IPS-18a (cell line): ENCODE data around the gene BTNL9.
"Not testable (repeated sequence)": the region's sequence is repeated elsewhere in the genome, so short reads cannot be mapped to it uniquely, and the experiment has no call there.

Experiments used
- H3K27ac ChIP-seq: one replicate; pipeline ENCODE4 v1.5.1; 2013; ENCODE audit warnings: low read length
- H3K27me3 ChIP-seq: one replicate; pipeline ENCODE4 v1.6.1; 2013; ENCODE audit warnings: mild to moderate bottlenecking, low read length; ENCODE audit not compliant: control insufficient read depth, insufficient read depth
- H3K36me3 ChIP-seq: one replicate; pipeline ENCODE4 v1.6.1; 2013; ENCODE audit warnings: low read depth, low read length; ENCODE audit not compliant: control insufficient read depth
- H3K4me1 ChIP-seq: one replicate; pipeline ENCODE4 v1.6.1; 2013; ENCODE audit warnings: low read depth, low read length; ENCODE audit not compliant: control insufficient read depth
- H3K4me3 ChIP-seq: one replicate; pipeline ENCODE4 v1.5.1; 2013; ENCODE audit warnings: low read length
- H3K9ac ChIP-seq: one replicate; pipeline ENCODE4 v1.6.1; 2013; ENCODE audit warnings: mild to moderate bottlenecking, low read length, moderate library complexity
- H3K9me3 ChIP-seq: one replicate; pipeline ENCODE4 v1.6.1; 2013; ENCODE audit warnings: low read depth, low read length; ENCODE audit not compliant: control insufficient read depth

BTNL9 gene

DNA sequence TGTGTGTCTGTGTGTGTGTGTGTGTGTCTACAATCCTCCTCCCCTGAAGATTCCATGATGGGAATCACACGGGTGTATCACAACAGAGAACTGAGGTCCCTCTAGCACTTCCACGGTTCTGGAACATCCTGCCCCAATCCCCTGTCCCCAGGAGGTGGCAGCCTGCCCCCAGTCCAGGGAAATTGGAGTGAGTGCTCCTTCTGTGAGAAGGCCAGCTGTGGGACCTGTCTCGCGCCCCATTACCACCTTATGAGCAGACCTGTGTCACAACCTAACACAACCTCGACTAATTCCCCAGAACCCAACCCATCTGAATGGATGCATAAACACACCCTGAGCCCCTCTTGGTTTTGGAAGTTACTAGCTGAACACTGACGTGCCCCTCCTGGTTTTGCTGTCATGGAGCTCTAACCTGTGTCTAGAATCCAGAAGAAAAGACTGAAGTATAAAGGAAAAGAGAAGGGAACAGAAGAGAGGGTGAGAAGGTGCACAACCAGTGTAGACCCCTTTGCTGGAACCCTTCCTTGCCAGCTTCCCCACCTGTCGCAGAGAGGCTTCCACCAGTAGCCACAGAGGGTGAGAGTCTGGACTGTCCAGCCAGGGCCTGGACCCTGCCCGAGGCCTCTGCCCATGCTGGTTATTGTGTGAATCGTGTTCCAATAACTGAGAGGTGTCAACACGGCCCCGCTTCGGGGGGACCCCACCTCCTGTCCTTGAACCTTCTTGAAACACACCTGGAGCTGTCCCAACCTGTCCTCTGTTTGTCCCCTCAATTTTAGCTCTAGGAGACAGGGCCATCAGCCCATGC is 3.4 kb downstream of the BTNL9 start:
- peaks cover 18% of the 10 kb centered on the region for H3K27me3 ChIP-seq
- H3K27ac ChIP-seq: no peak overlapping the region
- H3K4me1 ChIP-seq: no peaks in the 10 kb centered on the region
- no peak overlapping the region for H3K9ac ChIP-seq
- H3K36me3 ChIP-seq: no peaks in the 10 kb centered on the region
- H3K9me3 ChIP-seq: no peaks in the 10 kb centered on the region
- H3K4me3 ChIP-seq: no peak overlapping the region

DNA sequence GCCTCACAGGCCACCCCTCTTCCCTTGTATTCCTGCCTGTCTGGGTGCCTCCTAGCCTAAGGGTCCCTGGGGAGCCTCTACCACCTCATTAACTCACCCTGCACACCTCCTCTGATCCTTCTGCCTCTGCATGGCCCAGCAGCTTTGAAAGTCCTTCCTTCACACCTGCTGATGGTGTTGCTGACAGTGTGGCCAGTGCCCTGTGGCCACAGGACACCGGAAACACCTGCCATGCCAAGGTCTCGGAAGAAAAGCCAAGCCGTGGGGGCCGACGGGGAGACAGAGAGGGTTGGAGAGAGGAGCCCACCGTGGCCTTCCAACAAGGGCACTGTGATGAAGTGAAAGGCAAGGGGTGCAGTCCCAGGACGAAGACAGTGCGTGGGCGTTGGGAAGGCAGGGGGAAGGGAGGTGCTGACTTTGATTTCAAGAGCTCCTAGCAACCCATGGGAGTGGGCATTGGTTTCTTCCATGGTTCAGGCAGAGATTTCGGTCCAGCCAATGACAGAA is 4.1 kb downstream of the BTNL9 start:
- Histone ChIP-seq H3K36me3 (no peaks in the 10 kb centered on the region), H3K9ac (no peak overlapping the region), H3K9me3 (no peaks in the 10 kb centered on the region), H3K4me1 (no peaks in the 10 kb centered on the region), H3K27ac (no peak overlapping the region), H3K27me3 (peaks cover 21% of the 10 kb centered on the region), H3K4me3 (no peak overlapping the region)

DNA sequence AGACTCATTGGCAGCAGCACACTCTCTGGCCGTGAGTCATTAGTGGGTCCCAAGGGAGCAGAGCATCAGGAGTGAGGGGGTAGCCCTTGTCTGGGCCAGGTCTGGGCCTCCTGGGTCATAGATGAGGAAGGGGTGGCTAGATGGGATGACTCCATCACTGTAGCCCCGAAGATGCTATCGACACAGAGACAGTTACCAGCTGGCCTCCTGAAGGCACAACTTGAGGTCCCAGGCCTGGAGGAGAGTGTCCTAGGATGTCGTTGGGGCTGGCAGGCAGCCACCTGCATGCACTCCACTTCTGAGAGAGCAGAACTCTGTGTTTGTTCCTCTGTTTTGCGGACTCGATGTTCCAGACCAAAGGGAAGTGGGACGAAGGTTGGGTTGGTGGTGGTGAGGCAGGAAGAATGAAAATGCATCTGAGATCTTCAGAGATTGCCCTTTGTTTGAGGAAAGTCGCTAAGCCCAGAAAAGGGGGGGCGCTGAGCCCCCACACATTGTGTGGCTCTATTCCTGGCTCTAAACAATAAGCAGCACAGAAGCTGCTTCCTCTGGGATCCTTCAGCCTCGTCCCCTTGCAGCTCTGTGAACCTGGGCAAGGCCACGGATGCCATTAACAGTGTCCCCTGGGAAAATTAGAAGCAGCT is 4.7 kb downstream of the BTNL9 start:
- H3K36me3 ChIP-seq: no peaks in the 10 kb centered on the region
- H3K9me3 ChIP-seq: no peaks in the 10 kb centered on the region
- H3K4me1 ChIP-seq: no peaks in the 10 kb centered on the region
- H3K27ac ChIP-seq: no peak overlapping the region
- H3K27me3 ChIP-seq: peaks cover 27% of the 10 kb centered on the region
- H3K4me3 ChIP-seq: no peak overlapping the region
- no peak overlapping the region for H3K9ac ChIP-seq

DNA sequence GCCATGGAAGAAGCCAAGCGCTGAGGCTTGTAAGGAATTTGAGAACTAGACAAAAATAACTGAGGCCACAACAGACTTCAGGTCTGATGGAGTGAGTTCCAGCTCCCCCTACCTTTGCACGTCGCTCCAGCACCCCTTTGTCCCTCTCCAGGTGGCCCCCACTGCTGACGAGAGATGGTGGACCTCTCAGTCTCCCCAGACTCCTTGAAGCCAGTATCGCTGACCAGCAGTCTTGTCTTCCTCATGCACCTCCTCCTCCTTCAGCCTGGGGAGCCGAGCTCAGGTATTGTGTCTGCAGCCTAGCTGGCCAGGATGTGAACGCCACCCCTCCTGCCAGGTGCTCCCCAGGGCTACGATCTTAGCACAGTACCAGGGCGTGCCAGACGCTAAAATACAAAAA is 5.2 kb downstream of the BTNL9 start:
- Histone ChIP-seq H3K4me3 (no peak overlapping the region), H3K9me3 (no peaks in the 10 kb centered on the region), H3K27me3 (peaks cover 33% of the 10 kb centered on the region), H3K27ac (no peak overlapping the region), H3K4me1 (no peaks in the 10 kb centered on the region), H3K9ac (no peak overlapping the region), H3K36me3 (no peaks in the 10 kb centered on the region)

- peaks cover 38% of the 10 kb centered on the region for H3K27me3 ChIP-seq
- H3K27ac ChIP-seq, H3K9me3 ChIP-seq, H3K9ac ChIP-seq, H3K4me3 ChIP-seq, H3K36me3 ChIP-seq, H3K4me1 ChIP-seq: not testable (repeated sequence)
Observed at GRCh38 chr5:181045857-181046256, 5.8 kb downstream of the BTNL9 start.

GRCh38 chr5:181047288-181047687 is 7.2 kb downstream of the BTNL9 start:
- Histone ChIP-seq H3K36me3 (no peaks in the 10 kb centered on the region), H3K9ac (no peak overlapping the region), H3K27ac (no peak overlapping the region), H3K4me1 (peaks cover 5% of the 10 kb centered on the region), H3K27me3 (peaks cover 52% of the 10 kb centered on the region), H3K9me3 (no peaks in the 10 kb centered on the region), H3K4me3 (no peak overlapping the region)

DNA sequence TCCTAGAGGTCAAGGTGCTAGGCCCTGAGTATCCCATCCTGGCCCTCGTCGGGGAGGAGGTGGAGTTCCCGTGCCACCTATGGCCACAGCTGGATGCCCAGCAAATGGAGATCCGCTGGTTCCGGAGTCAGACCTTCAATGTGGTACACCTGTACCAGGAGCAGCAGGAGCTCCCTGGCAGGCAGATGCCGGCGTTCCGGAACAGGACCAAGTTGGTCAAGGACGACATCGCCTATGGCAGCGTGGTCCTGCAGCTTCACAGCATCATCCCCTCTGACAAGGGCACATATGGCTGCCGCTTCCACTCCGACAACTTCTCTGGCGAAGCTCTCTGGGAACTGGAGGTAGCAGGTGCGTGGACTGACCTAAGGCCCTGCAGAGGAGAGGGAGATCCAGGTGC is 7.9 kb downstream of the BTNL9 start:
- H3K4me1 ChIP-seq: peaks cover 5% of the 10 kb centered on the region
- no peak overlapping the region for H3K27ac ChIP-seq
- peaks cover 58% of the 10 kb centered on the region for H3K27me3 ChIP-seq
- no peaks in the 10 kb centered on the region for H3K36me3 ChIP-seq
- no peak overlapping the region for H3K9ac ChIP-seq
- H3K4me3 ChIP-seq: no peak overlapping the region
- no peaks in the 10 kb centered on the region for H3K9me3 ChIP-seq

DNA sequence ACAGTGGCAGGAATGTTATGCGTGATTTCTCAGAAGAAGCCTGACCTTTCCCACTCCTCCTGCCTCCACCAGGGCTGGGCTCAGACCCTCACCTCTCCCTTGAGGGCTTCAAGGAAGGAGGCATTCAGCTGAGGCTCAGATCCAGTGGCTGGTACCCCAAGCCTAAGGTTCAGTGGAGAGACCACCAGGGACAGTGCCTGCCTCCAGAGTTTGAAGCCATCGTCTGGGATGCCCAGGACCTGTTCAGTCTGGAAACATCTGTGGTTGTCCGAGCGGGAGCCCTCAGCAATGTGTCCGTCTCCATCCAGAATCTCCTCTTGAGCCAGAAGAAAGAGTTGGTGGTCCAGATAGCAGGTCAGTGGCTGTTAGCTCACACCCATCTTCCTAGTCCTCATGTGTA is 9.9 kb downstream of the BTNL9 start:
- H3K4me3 ChIP-seq: no peak overlapping the region
- H3K9ac ChIP-seq: no peak overlapping the region
- H3K9me3 ChIP-seq: no peaks in the 10 kb centered on the region
- peaks cover 11% of the 10 kb centered on the region for H3K4me1 ChIP-seq
- no peaks in the 10 kb centered on the region for H3K36me3 ChIP-seq
- H3K27me3 ChIP-seq: peaks cover 79% of the 10 kb centered on the region
- no peak overlapping the region for H3K27ac ChIP-seq

DNA sequence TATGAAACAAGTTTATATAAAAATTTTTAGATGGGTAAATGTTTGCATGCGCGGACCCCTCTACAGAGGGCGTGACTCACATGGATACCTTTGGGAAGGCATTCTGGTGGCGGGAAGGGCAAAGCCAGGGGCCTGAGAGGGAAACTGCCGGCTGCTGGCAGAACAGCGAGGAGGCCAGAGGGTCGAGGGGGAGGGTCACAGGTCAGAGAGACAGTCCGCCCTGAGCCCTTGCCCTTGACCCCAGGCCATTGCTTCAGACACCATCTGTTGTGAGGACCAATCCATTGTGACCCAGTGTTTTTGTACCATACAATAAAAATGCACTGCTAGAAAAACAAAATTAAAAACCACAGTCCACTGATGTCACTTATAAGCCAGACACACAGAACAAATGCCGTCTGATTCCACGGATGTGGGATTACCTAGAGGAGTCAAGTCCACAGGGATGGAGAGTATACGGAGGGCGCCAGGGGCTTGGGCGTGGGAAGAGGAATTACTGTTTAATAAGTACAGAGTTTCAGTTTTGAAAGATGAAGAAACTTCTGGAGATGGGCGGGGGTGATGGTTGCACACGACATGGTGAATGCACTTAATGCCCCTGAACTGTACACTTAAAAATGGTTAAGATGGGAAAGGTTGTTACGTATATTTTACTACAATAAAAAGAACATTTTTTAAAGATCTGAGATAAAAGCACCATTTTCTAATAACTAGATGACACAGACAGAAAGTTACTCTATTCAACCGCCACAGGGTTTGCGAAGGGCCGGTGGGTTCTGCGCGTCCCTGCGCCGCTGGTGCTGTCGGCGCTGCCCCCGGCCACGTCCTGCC is 12.0 kb downstream of the BTNL9 start:
- Histone ChIP-seq H3K27me3 (peaks cover 94% of the 10 kb centered on the region), H3K9me3 (no peaks in the 10 kb centered on the region), H3K27ac (no peak overlapping the region), H3K4me3 (peak overlapping the region; percentile 49), H3K36me3 (no peaks in the 10 kb centered on the region), H3K9ac (no peak overlapping the region), H3K4me1 (peaks cover 11% of the 10 kb centered on the region)

DNA sequence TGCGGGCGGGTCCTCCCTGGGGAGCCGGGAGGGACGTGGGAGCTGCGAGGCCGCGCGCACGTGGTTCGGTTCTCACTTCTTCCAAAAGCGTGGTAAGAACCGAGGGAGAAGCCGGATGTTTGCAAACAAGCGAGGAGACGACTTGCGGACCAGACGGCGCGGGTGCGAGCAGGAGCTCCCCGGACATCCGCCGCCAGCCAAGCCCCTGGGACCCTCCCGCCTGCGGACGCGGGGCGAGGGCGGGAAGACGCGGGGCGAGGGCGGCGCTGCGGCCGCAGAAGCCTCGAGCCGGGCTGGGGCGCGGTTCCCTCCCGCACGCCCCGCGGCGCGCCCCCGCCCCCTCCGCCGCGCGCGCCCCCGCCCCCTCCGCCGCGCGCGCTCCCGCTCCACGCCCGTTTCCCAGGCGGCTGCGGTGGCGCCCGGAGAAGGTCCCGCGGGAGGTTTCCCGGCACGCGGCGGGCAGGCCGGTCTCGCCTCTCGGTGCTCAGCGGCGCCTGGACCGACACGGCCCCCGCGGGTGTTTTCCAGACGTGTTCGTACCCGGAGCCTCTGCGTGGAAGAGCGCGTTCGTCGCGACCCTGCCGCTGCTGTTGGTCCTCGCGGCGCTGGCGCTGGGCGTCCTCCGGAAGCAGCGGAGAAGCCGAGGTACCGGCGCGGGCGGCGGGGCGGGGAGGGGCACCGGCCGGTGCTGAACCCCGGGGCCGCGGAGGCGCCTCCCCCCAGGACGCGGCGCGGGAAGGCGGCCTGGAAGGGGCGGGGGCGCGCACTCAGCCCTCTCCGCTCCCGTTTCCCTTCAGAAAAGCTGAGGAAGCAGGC is 12.8 kb downstream of the BTNL9 start:
- no peaks in the 10 kb centered on the region for H3K9me3 ChIP-seq
- no peak overlapping the region for H3K27ac ChIP-seq
- H3K27me3 ChIP-seq: peaks cover 94% of the 10 kb centered on the region
- no peaks in the 10 kb centered on the region for H3K36me3 ChIP-seq
- no peak overlapping the region for H3K9ac ChIP-seq
- peaks cover 11% of the 10 kb centered on the region for H3K4me1 ChIP-seq
- H3K4me3 ChIP-seq: peak overlapping the region; percentile 85
